ENCODE measurements around the gene GTF2H2C_2.
"Not testable (repeated sequence)": the region's sequence is repeated elsewhere in the genome, so short reads cannot be mapped to it uniquely, and the experiment has no call there.

The GTF2H2C_2 gene

GRCh38 chr5:70415117-70415516 is at the start of gene GTF2H2C_2:
GTF2H2C_2 (plus strand) TSS chr5:70415368.
- DNase-seq (ENCODE audit: low read depth), result not testable (repeated sequence)

GRCh38 chr5:70400984-70401686 is 14.0 kb upstream of the GTF2H2C_2 start:
- DNase-seq (ENCODE audit: low read depth), result peak; percentile 70

GRCh38 chr5:70421322-70421721 is 6.2 kb downstream of the GTF2H2C_2 start:
- not testable (repeated sequence) for DNase-seq (ENCODE audit: low read depth)

GRCh38 chr5:70423215-70423614 is 8.0 kb downstream of the GTF2H2C_2 start:
- not testable (repeated sequence) for DNase-seq (ENCODE audit: low read depth)

- not testable (repeated sequence) for DNase-seq (ENCODE audit: low read depth)
Measured at GRCh38 chr5:70438518-70438917, 23.4 kb downstream of the GTF2H2C_2 start.

- not testable (repeated sequence) for DNase-seq (ENCODE audit: low read depth)
Measured at GRCh38 chr5:70449565-70449964, 34.4 kb downstream of the GTF2H2C_2 start.

GRCh38 chr5:70451249-70451984 is 36.2 kb downstream of the GTF2H2C_2 start:
- not testable (repeated sequence) for DNase-seq (ENCODE audit: low read depth)

- not testable (repeated sequence) for DNase-seq (ENCODE audit: low read depth)
Measured at GRCh38 chr5:70457093-70457492, 41.9 kb downstream of the GTF2H2C_2 start.

- not testable (repeated sequence) for DNase-seq (ENCODE audit: low read depth)
Measured at GRCh38 chr5:70459188-70459587, 44.0 kb downstream of the GTF2H2C_2 start.

GRCh38 chr5:70461984-70462383 is 46.8 kb downstream of the GTF2H2C_2 start:
- DNase-seq (ENCODE audit: low read depth), result not testable (repeated sequence)

- not testable (repeated sequence) for DNase-seq (ENCODE audit: low read depth)
Measured at GRCh38 chr5:70464019-70464637, 49.0 kb downstream of the GTF2H2C_2 start.

- not testable (repeated sequence) for DNase-seq (ENCODE audit: low read depth)
Measured at GRCh38 chr5:70469926-70470509, 54.9 kb downstream of the GTF2H2C_2 start.
